ENCODE data around the gene ZNF365. TPM values are rescaled to one million over a fixed set of nuclear protein-coding genes. Genes with fewer than 3 reads are reported as not detected.

The ZNF365 gene
- polyA plus RNA-seq, 1 donor from 2014 or later: 1.9 TPM

DNA sequence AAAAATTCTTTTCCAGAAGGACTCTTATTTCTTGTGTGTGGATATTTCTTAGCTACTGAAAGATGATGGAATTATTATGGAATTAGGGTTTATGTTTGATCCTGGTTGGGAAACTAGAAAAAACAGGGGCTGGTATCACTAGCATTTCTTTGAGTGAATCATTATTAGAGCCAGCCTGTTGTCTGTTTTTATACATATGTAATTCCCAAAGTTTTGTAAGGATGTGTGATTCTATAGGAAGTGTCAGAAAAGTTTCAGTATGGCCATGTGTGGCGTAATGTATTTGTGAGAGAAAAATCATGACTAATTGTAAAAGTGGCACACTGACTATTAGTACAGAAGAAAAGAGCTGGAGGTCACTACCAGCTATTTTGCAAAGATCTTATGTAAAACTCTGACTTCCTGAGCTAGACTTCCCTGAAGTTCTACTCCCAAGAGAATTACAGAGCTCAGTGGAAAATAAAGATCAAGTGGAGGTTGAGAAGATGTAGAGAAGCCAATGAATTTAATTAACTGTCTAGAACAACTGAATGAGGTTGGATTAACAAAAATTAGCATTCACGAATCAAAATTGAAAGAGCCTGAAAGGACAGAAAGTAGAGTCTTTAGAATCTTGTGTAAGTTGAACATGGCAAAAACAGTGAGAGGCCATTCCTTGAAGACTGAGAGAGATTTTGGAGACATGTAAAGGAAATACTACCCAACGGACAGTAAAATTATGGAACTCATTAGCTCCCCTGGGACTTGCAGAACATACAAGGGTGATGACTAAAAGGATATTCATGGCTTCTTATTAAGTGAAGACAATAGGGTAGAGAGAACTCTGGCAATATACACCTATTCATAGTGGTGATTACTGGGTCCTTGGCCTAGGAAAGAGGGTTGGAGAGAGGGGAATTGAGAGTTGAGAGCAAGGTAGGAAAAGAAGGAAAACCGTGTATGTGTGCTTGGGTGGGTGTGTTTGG is 12.5 kb downstream of the ZNF365 start (continued):
- TF ChIP-seq SMC3 (conservative IDR thresholded peaks at IDR 0.05; ENCODE audit: poor library complexity): no peak

DNA sequence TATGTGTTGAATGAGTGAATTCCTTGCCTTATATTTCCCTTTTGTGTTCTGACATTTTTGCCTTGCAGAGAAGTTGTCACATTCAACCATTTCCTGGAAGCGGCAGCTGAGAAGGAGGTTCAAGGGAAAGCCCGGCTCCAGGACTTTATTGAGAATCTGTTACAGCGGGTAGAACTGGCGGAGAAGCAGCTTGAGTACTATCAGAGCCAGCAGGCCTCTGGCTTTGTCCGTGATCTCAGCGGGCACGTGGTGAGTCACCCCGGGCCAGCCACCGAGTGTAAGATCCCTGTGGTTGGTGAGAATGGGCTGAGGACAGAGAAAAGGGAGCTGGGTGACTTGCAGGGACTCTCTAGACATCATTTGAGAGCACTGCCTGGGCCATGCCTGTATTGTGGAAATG is 14.2 kb downstream of the ZNF365 start:
- Histone ChIP-seq H3K27me3 (ENCODE audit: insufficient read depth, low read depth, low read length) (no peaks in the 10 kb centered on the region), H4K20me1 (ENCODE audit: insufficient read depth) (no peaks in the 10 kb centered on the region), H3F3A (ENCODE audit: insufficient read depth, low read length, poor library complexity, severe bottlenecking) (no peaks in the 10 kb centered on the region), H3K9me2 (ENCODE audit: insufficient read depth, low read length) (no peaks in the 10 kb centered on the region), H3K27ac (ENCODE audit: low read length) (no peak overlapping the region), H3K79me2 (replicated peaks; ENCODE audit: insufficient read depth, low read length) (no peaks in the 10 kb centered on the region), H3K9me3 (ENCODE audit: low read length) (no peaks in the 10 kb centered on the region), H3K9ac (ENCODE audit: low read length) (no peak overlapping the region), H3K4me3 (ENCODE audit: low read length) (no peak overlapping the region), H3K4me2 (ENCODE audit: low read length) (no peak overlapping the region), H3K36me3 (ENCODE audit: insufficient read depth, low read length) (no peaks in the 10 kb centered on the region), H2AFZ (ENCODE audit: low read depth, low read length) (no peak overlapping the region)
- no peak for TF ChIP-seq POLR2AphosphoS5 (IDR thresholded peaks at IDR 0.05)
- TF ChIP-seq, protein P1, sequence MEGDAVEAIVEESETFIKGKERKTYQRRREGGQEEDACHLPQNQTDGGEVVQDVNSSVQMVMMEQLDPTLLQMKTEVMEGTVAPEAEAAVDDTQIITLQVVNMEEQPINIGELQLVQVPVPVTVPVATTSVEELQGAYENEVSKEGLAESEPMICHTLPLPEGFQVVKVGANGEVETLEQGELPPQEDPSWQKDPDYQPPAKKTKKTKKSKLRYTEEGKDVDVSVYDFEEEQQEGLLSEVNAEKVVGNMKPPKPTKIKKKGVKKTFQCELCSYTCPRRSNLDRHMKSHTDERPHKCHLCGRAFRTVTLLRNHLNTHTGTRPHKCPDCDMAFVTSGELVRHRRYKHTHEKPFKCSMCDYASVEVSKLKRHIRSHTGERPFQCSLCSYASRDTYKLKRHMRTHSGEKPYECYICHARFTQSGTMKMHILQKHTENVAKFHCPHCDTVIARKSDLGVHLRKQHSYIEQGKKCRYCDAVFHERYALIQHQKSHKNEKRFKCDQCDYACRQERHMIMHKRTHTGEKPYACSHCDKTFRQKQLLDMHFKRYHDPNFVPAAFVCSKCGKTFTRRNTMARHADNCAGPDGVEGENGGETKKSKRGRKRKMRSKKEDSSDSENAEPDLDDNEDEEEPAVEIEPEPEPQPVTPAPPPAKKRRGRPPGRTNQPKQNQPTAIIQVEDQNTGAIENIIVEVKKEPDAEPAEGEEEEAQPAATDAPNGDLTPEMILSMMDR (IDR thresholded peaks at IDR 0.05; ENCODE audit: poor library complexity, severe bottlenecking): no peak
- no peak for TF ChIP-seq RAD21 (conservative IDR thresholded peaks at IDR 0.05)
- TF ChIP-seq TAF1 (IDR thresholded peaks at IDR 0.05; ENCODE audit: low read depth): no peak
- no peak for TF ChIP-seq EP300 (conservative IDR thresholded peaks at IDR 0.05; ENCODE audit: poor library complexity, severe bottlenecking)
- TF ChIP-seq SMC3 (conservative IDR thresholded peaks at IDR 0.05; ENCODE audit: poor library complexity): no peak
- no peak for TF ChIP-seq EZH2 (IDR thresholded peaks at IDR 0.05; ENCODE audit: borderline replicate concordance, insufficient read depth, low read length, poor library complexity, severe bottlenecking)

DNA sequence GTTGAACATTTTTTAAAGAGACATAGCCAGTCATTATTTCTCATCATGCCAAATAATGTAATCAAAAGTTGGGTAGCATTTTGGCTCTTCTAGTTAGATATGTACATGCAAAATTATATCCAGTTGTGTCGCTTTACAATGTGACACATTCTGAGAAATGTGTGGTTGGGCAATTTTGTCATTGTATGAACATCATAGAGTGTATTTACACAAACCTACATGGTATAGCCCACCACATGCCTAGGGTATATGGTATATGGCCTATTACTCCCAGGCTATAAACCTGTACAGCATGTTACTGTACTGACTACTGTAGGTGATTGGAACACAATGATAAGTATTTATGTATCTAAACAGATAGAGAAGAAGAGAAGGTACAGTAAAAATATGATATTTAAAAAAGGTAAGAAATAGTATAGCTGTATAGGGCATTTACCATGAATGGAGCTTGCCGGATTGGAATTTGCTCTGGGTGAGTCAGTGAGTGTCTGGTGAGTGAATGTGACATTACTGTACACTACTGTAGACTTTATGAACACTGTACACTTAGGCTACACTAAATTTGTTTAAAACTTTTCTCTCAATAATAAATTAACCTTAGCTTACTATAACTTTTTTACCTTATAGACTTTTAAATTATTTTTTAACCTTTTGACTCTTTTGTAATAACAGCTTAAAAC is 16.5 kb downstream of the ZNF365 start:
- Histone ChIP-seq H3K36me3 (ENCODE audit: insufficient read depth, low read length) (no peaks in the 10 kb centered on the region), H3K4me3 (ENCODE audit: low read length) (no peak overlapping the region), H3K4me2 (ENCODE audit: low read length) (no peak overlapping the region), H3K9me3 (ENCODE audit: low read length) (no peaks in the 10 kb centered on the region), H3K27me3 (ENCODE audit: insufficient read depth, low read depth, low read length) (no peaks in the 10 kb centered on the region), H2AFZ (ENCODE audit: low read depth, low read length) (no peak overlapping the region), H3K27ac (ENCODE audit: low read length) (no peak overlapping the region), H4K20me1 (ENCODE audit: insufficient read depth) (no peaks in the 10 kb centered on the region), H3F3A (ENCODE audit: insufficient read depth, low read length, poor library complexity, severe bottlenecking) (no peaks in the 10 kb centered on the region), H3K9me2 (ENCODE audit: insufficient read depth, low read length) (no peaks in the 10 kb centered on the region), H3K9ac (ENCODE audit: low read length) (no peak overlapping the region), H3K79me2 (replicated peaks; ENCODE audit: insufficient read depth, low read length) (no peaks in the 10 kb centered on the region)
- TF ChIP-seq MXI1 (conservative IDR thresholded peaks at IDR 0.05; ENCODE audit: poor library complexity, severe bottlenecking) (no peak), POLR2AphosphoS5 (IDR thresholded peaks at IDR 0.05) (no peak), RAD21 (conservative IDR thresholded peaks at IDR 0.05) (no peak)

DNA sequence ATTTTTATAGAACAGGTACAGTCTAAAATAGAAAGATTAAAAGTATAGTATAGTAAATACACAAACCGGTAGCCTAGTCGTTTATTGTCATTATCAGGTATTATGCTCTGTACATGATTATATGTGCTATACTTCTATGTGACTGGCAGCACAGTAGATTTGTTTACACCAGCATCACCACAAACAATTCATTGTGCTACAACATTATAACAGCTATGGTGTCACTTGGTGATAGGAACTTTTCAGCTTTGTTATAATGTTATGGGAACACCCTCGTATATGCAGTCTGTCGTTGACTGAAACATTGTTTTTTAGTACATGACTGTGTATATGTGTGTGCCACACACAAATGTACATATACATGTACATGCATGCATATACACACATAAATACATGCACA is 19.1 kb downstream of the ZNF365 start:
- Histone ChIP-seq H3K4me2 (ENCODE audit: low read length) (no peak overlapping the region), H3K79me2 (replicated peaks; ENCODE audit: insufficient read depth, low read length) (no peaks in the 10 kb centered on the region), H3K4me3 (ENCODE audit: low read length) (no peak overlapping the region), H4K20me1 (ENCODE audit: insufficient read depth) (no peaks in the 10 kb centered on the region), H3K27me3 (ENCODE audit: insufficient read depth, low read depth, low read length) (no peaks in the 10 kb centered on the region), H2AFZ (ENCODE audit: low read depth, low read length) (no peak overlapping the region), H3K27ac (ENCODE audit: low read length) (no peak overlapping the region), H3F3A (ENCODE audit: insufficient read depth, low read length, poor library complexity, severe bottlenecking) (no peaks in the 10 kb centered on the region), H3K9ac (ENCODE audit: low read length) (no peak overlapping the region), H3K9me2 (ENCODE audit: insufficient read depth, low read length) (no peaks in the 10 kb centered on the region), H3K36me3 (ENCODE audit: insufficient read depth, low read length) (no peaks in the 10 kb centered on the region), H3K9me3 (ENCODE audit: low read length) (no peaks in the 10 kb centered on the region)
- TF ChIP-seq, protein P1 (IDR thresholded peaks at IDR 0.05; ENCODE audit: poor library complexity, severe bottlenecking): no peak
- TF ChIP-seq EZH2 (IDR thresholded peaks at IDR 0.05; ENCODE audit: borderline replicate concordance, insufficient read depth, low read length, poor library complexity, severe bottlenecking) (no peak), RAD21 (conservative IDR thresholded peaks at IDR 0.05) (no peak), SMC3 (conservative IDR thresholded peaks at IDR 0.05; ENCODE audit: poor library complexity) (no peak), MXI1 (conservative IDR thresholded peaks at IDR 0.05; ENCODE audit: poor library complexity, severe bottlenecking) (no peak), TAF1 (IDR thresholded peaks at IDR 0.05; ENCODE audit: low read depth) (no peak), POLR2AphosphoS5 (IDR thresholded peaks at IDR 0.05) (no peak), EP300 (conservative IDR thresholded peaks at IDR 0.05; ENCODE audit: poor library complexity, severe bottlenecking) (no peak)
- TF ChIP-seq, protein P2, sequence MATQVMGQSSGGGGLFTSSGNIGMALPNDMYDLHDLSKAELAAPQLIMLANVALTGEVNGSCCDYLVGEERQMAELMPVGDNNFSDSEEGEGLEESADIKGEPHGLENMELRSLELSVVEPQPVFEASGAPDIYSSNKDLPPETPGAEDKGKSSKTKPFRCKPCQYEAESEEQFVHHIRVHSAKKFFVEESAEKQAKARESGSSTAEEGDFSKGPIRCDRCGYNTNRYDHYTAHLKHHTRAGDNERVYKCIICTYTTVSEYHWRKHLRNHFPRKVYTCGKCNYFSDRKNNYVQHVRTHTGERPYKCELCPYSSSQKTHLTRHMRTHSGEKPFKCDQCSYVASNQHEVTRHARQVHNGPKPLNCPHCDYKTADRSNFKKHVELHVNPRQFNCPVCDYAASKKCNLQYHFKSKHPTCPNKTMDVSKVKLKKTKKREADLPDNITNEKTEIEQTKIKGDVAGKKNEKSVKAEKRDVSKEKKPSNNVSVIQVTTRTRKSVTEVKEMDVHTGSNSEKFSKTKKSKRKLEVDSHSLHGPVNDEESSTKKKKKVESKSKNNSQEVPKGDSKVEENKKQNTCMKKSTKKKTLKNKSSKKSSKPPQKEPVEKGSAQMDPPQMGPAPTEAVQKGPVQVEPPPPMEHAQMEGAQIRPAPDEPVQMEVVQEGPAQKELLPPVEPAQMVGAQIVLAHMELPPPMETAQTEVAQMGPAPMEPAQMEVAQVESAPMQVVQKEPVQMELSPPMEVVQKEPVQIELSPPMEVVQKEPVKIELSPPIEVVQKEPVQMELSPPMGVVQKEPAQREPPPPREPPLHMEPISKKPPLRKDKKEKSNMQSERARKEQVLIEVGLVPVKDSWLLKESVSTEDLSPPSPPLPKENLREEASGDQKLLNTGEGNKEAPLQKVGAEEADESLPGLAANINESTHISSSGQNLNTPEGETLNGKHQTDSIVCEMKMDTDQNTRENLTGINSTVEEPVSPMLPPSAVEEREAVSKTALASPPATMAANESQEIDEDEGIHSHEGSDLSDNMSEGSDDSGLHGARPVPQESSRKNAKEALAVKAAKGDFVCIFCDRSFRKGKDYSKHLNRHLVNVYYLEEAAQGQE (IDR thresholded peaks at IDR 0.05; ENCODE audit: borderline replicate concordance): no peak
